Activated naive CD4-positive, alpha-beta T cell treated with anti-CD3 and anti-CD28 coated beads, Interleukin-2, amount 50 U/mL, for 72 hours (primary cell): ENCODE measurements around the gene GALR1. TPM values are rescaled to one million over a fixed set of nuclear protein-coding genes. Genes with fewer than 3 reads are reported as not detected.
"Not testable (repeated sequence)": the region's sequence is repeated elsewhere in the genome, so short reads cannot be mapped to it uniquely, and the experiment has no call there.

Source experiments
- ATAC-seq, 2 donors: fragments of 150-1000 bp; cut with Tn5 transposase; 2 replicates each; pipeline ENCODE4 v1.10.0; 2021; ENCODE audit warnings: mild to moderate bottlenecking in 2 of 2, moderate library complexity in 2 of 2
- DNase-seq, 2 donors: peaks; one replicate each; pipeline ENCODE4 v3.0.0; 2021 to 2022; ENCODE audit warnings: low spot score in 2 of 2
- H3K27ac Mint-ChIP-seq, 2 donors: one replicate each; pipeline ENCODE4 v1.8.0; 2022; ENCODE audit warnings: mild to moderate bottlenecking in 2 of 2, mixed read lengths in 2 of 2
- H3K36me3 Mint-ChIP-seq, 2 donors: one replicate each; pipeline ENCODE4 v1.8.0; 2022; ENCODE audit warnings: mixed read lengths in 2 of 2
- H3K9me3 Mint-ChIP-seq, 2 donors: one replicate each; pipeline ENCODE4 v1.8.0; 2022; ENCODE audit warnings: mixed read lengths in 2 of 2
- total RNA-seq, 2 donors: library from RNA; stranded (reverse); gene quantifications; one replicate each; pipeline ENCODE4 v1.2.3, GENCODE V29; 2022

GALR1 gene
- total RNA-seq, 2 donors from 2014 or later: not detected

DNA sequence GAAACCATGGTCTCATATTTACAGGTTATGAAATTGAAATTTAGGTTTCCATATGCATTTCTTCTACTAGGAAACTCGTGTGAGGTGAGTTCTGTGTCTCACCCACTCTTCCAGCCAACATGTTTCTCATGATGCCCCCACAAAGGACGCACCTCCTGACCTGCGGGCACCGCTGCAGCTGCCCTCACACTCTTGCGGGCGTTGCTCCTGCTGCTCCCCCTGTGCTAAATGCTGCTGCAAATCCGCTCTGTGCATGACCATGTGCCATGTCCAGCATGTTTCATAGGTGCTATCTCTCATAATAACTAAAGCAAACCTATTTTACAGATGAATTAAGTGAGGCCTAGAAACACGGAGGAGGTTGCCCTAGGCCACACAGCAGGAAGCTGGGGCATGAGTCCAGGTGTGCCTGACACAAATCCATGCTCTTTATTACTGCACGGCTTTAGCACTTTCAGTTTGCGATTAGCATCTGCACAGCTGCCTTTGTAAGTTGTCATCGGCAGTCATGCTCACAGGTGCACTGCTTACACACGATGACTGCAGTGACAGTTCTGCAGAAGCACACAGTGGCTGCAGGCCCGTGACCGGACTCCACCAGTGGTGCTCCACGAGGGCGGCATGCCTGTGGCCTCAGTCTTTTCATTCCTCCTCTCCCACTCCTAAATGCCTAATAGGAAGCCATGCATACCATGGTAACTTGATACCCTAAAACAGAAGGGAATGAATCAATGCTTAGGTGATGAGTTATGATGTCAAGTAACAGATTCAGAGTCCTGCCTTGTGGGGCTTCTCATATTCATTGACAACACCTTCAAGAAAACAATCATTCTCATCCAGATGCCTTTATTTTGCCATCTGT, 14.9 kb upstream of the GALR1 start:
- no peak overlapping the region for H3K27ac Mint-ChIP-seq
- no peak for ATAC-seq
- DNase-seq: no peak
- H3K36me3 Mint-ChIP-seq: peaks cover 18 to 22% of the 10 kb centered on the region in 2 donors
- peaks cover 13 to 22% of the 10 kb centered on the region in 2 donors for H3K9me3 Mint-ChIP-seq

DNA sequence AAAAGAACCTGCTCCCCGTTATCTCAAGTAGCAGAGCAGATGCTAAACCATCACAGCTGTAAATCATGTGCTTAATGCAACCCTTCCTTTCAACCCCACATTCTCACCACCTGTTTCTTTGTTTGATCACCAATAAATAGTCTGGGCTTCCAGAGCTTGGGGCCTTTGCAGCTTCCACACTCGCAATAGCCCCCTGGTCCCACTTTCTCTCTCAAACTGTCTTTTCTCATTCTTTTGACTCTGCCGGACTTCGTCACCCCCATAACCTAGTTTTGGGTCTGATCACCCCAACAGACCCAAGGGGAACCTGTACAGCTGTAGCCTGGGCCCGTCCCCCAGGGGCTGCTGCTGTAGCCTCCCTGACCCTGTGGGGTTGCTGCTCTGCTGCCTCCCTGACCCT, 10.4 kb upstream of the GALR1 start:
- Mint-ChIP-seq H3K36me3 (peaks cover 19% of the 10 kb centered on the region in 2 donors), H3K9me3 (peaks cover 13 to 22% of the 10 kb centered on the region in 2 donors)
- not testable (repeated sequence) for H3K27ac Mint-ChIP-seq, DNase-seq, ATAC-seq

DNA sequence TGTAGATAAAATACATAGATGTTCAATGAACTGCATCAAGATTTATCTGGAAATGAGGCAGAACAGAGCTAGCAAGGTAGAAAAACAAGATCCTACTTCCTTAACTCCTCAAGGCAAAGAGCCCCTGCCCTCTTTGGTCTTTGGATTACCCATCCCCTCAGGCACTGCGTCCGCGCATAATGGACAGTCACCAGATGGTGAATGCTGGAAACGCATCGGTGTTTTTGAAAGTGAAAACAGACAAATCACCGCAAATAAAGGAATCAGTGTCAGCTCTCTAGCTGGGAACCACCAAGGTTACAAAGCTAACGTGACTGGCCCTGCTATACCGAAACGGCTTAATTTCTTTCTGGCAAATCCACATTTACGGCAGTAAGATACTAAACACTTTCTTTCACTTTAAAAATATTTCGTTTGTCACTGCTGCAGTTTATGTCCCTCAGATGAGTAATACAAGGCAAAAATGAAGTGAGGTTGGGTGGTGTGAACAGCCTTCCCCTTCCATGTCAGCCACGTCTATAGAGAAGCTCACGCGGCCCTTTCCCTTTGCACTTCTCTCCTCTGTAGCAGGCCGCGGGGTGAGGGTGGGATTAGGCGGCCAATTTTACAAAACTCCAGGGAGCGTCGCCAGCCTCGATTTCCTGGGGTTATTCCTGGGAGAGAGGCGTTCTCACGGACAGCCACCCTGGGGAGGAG, 627 bp upstream of the GALR1 start:
- peak in 1 of 2 donors; percentile 26 for ATAC-seq
- Mint-ChIP-seq H3K36me3 (peaks cover 17 to 22% of the 10 kb centered on the region in 2 donors), H3K27ac (no peak overlapping the region), H3K9me3 (peaks cover 0 to 19% of the 10 kb centered on the region in 2 donors)
- no peak for DNase-seq

DNA sequence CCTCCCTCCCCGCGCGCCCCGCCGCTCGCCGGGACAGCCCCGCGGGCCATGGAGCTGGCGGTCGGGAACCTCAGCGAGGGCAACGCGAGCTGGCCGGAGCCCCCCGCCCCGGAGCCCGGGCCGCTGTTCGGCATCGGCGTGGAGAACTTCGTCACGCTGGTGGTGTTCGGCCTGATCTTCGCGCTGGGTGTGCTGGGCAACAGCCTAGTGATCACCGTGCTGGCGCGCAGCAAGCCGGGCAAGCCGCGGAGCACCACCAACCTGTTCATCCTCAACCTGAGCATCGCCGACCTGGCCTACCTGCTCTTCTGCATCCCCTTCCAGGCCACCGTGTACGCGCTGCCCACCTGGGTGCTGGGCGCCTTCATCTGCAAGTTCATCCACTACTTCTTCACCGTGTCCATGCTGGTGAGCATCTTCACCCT, 865 bp downstream of the GALR1 start:
- Mint-ChIP-seq H3K9me3 (peaks cover 0 to 19% of the 10 kb centered on the region in 2 donors), H3K36me3 (peaks cover 17 to 22% of the 10 kb centered on the region in 2 donors), H3K27ac (no peak overlapping the region)
- ATAC-seq: no peak
- DNase-seq: peak in 1 of 2 donors; percentile 3

DNA sequence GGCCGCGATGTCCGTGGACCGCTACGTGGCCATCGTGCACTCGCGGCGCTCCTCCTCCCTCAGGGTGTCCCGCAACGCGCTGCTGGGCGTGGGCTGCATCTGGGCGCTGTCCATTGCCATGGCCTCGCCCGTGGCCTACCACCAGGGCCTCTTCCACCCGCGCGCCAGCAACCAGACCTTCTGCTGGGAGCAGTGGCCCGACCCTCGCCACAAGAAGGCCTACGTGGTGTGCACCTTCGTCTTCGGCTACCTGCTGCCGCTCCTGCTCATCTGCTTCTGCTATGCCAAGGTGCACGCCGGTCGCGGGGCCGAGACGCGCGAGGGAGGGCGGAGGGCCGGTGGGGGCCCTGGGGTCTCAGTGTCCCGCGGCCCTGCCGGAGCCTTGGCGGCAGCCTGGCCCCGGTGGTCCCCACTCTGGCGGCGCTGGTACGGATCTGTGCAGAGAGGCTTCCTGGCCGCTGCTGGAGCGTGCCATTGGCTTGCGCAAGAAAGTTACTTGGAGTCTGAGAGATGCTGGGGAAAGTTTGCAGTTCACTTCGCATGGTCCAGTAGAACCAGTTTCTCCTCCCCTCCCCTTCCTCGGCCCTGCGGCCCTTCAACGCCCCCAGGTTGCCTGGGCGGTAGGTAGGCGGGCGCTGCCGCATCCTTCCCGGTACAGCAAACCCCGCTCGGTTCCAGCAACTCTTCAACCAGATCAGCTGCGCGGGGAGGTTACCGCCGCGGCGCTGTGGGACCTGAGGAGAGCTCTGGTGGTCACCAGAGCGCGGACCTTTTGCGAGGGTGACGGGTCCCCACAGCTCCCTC, 1.5 kb downstream of the GALR1 start:
- DNase-seq (peak in 1 of 2 donors; percentile 7), ATAC-seq (no peak)
- peaks cover 0 to 19% of the 10 kb centered on the region in 2 donors for H3K9me3 Mint-ChIP-seq
- H3K27ac Mint-ChIP-seq: no peak overlapping the region
- peaks cover 17 to 22% of the 10 kb centered on the region in 2 donors for H3K36me3 Mint-ChIP-seq

DNA sequence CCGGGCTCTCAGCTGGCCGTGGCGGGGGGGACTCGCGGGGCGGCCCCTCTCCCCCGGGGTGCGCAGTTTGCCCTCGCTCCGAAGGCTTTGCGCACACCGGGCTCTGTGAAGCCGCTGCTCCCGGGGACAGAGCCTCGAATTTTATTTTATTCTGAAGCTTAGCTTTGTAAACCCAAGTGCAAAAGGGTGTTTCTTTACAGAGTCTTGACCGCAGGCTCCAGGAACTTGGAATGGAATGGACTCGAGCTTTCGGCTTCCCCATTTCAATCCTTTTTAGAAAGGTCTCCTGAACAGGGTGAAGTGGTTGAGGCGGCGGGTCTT, 2.0 kb downstream of the GALR1 start:
- no peak overlapping the region for H3K27ac Mint-ChIP-seq

DNA sequence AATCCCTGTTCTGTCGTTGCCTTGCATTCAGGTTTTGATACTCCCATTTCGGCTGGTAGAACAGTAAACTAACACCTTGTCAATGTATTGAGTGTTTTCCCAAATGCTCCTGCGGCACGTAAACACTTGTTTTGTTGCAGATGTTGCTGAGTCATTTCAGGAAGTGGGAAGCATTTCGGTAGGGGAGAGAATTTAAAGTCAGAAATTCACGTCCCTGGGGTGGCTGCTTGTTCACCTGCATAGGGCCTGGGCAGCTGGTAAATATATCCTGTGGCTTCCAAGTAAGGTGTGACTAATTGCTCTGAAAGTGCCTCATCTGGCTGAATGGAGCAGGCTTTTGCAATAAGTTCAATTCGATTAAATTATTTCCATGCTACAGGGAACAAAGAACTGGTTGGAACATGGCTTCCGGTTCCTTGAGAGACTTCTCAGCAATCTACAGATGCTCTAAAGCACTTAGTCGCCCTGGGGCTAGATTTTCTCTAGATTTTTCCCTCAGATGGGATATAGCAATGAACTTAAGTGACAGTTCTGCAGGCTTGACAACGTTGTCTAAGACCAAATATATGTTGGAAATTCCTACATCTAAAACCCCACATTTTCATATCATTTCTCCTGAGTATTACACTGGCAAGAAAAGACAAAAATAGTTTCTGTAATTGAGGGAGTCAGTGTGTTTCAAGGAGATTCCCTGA, 5.2 kb downstream of the GALR1 start:
- no peak for ATAC-seq
- Mint-ChIP-seq H3K36me3 (peaks cover 4 to 5% of the 10 kb centered on the region in 2 donors), H3K9me3 (peaks cover 5 to 11% of the 10 kb centered on the region in 2 donors), H3K27ac (no peak overlapping the region)
- DNase-seq: no peak

More for the DNA sequence above, 2.0 kb downstream of the GALR1 start:
- no peak for ATAC-seq
- DNase-seq: no peak
- peaks cover 0 to 19% of the 10 kb centered on the region in 2 donors for H3K9me3 Mint-ChIP-seq
- peaks cover 15 to 21% of the 10 kb centered on the region in 2 donors for H3K36me3 Mint-ChIP-seq

DNA sequence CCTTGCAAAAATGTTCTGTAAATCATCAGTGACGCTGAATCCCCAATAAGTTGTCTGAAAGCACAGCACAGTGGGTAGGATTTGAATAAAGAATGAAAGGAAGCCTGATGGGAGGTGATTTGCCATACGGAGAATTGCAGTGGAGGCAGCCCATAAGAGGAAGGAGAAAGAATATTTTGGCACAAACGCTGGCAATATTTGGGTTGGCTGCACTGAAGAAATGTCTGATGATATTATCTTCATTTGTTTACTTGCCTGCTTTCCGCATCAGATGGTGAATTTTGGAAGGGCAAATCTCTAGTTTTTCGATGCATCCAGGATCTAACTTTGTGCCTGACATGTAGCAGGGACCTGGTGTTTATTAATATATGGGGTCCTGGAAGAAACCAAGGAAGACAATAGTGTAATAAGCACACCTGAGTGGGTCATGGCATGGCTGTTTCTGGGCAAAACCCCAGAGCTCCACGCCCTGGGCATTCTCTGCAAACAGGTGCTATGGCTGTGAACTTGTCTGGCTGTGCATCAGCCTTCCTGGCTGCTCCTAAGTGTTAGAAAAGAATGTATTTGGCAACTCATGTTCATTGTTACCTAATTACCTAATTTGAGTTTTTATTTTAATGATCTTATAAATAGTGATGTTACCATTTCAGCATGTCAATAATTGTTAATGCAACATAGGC, 5.9 kb downstream of the GALR1 start:
- Mint-ChIP-seq H3K27ac (no peak overlapping the region), H3K36me3 (peaks cover 4 to 5% of the 10 kb centered on the region in 2 donors)

DNA sequence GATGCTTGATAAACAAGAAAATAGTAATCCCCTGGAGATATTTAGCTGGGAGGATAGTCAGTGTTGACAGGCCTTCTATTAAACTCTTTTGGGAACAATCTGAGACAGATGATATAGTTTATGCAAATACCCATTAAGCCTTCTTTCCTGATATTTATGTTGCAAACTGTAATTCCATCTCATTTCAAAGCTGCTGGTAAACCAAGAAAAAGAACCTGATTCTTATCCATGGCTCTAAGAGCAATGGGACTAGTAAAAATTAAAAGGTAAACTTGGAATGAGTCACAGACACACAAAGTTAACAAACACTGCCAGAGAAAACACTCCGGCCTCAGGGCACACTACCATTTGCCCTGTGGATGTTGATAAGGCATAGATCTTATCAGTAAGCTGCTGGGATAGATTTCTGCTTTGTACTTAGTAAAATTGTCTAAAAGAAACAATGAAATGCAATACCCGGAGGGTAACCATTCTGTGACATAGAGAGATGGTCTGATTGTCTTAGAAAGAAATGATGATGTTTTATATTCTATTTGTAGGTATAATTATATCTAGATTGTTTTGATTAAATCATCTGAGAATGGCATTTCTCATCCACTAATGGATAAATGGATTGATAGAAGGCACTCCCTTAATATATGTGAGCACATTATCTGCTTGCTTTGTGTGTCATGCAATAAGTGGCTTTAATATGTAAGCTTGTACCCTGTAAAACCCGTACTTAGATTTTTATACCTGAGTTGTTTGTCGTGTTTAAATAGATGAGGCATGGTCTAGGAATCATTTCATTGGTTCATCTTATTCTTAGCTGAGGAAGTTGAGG, 13.2 kb downstream of the GALR1 start:
- Mint-ChIP-seq H3K36me3 (peaks cover 9 to 11% of the 10 kb centered on the region in 2 donors), H3K27ac (no peak overlapping the region), H3K9me3 (peaks cover 19% of the 10 kb centered on the region in 2 donors)
- no peak for ATAC-seq
- no peak for DNase-seq

More for the DNA sequence above, 5.9 kb downstream of the GALR1 start:
- H3K9me3 Mint-ChIP-seq: peaks cover 5 to 11% of the 10 kb centered on the region in 2 donors
- no peak for DNase-seq
- ATAC-seq: no peak

DNA sequence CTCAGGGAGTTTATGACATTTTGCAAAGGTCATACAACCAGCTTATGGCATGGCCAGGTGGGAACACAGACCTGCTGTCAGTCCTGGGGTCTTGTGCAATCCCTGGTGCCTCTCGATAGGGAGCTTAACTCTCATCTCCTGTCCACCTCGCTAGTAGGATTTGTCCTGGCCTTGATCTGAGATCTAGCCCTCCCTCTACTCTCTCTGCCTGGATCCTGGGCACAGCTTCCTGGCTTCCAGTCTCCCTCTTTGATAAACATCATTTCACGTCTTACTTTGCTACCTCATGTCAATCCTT, 13.8 kb downstream of the GALR1 start:
- Mint-ChIP-seq H3K27ac (no peak overlapping the region), H3K36me3 (peaks cover 9 to 11% of the 10 kb centered on the region in 2 donors), H3K9me3 (peaks cover 16% of the 10 kb centered on the region in 2 donors)
- no peak for DNase-seq
- ATAC-seq: no peak

DNA sequence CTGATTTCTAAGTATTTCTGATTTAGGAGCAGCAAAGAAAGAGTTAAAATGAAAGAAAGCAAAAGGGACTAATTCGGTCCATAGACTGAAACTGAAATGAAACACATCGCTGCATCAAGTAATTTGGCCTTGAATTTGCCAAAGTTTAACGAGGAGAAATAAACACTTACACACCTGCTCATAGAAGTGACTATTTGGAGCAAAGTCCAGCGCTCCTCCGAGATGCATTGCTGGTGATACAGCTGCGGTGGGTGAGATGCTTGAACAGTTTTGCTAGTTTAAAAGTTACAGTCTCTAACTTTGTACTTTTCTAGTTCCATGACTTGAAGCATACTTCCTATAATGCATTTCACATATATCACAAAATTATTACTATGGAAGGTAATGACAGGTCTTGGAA, 18.3 kb downstream of the GALR1 start:
- DNase-seq (no peak), ATAC-seq (no peak)
- Mint-ChIP-seq H3K9me3 (peaks cover 8 to 18% of the 10 kb centered on the region in 2 donors), H3K27ac (no peak overlapping the region), H3K36me3 (peaks cover 9 to 11% of the 10 kb centered on the region in 2 donors)

DNA sequence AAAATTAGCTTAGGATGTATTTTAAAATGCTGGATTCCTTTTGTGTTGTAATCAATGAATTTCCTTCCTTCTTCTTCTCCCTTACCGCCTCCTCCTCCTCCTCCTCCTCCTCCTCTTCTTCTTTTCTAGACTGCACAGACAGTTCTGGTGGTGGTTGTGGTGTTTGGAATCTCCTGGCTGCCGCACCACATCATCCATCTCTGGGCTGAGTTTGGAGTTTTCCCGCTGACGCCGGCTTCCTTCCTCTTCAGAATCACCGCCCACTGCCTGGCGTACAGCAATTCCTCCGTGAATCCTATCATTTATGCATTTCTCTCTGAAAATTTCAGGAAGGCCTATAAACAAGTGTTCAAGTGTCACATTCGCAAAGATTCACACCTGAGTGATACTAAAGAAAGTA, 18.8 kb downstream of the GALR1 start:
- DNase-seq (no peak), ATAC-seq (no peak)
- H3K9me3 Mint-ChIP-seq: peaks cover 8 to 18% of the 10 kb centered on the region in 2 donors
- no peak overlapping the region for H3K27ac Mint-ChIP-seq
- peaks cover 9 to 11% of the 10 kb centered on the region in 2 donors for H3K36me3 Mint-ChIP-seq

DNA sequence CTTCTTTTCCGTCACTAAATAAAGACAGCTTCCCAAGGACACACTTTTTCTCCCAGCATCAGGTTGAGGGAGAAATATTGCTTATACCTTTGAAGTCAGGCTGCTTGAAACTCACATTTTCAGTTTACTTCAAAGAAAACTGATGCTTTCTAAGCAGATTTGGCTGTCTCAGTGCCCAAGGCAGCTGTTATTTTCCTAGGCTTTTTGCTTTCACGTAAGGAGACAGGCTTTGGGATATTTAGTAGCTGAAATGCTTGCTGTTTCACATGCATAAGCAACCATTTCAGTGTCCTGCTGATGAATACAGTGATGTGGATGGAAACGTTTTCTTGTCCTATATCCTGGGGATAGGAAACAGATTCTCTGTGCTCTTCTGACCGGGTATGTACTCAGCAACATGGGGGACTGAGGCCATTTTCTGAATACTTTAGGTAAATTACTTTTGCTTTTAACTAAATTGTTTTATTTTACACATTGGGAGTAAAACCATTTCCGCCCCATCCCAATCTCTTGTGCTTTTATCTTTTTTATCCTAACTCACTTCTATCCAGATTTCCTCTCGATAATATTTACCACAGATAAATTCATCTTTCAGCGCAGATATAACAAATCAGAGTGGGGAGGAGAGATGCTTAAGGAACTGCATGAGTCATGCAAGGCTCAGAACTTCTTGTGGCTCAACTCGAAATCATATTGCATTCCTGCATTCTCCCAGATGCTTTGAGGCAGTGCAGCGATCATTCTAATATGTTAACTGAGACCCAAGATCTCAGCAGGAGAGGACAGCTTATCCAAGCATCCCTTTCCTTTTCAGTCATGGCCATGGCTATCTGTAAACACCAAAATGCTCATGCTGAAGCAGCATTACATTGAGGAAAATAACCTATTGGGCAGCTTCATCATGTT, 22.2 kb downstream of the GALR1 start:
- Mint-ChIP-seq H3K27ac (no peak overlapping the region), H3K36me3 (no peaks in the 10 kb centered on the region), H3K9me3 (peaks cover 0 to 9% of the 10 kb centered on the region in 2 donors)
- ATAC-seq (no peak), DNase-seq (no peak)

DNA sequence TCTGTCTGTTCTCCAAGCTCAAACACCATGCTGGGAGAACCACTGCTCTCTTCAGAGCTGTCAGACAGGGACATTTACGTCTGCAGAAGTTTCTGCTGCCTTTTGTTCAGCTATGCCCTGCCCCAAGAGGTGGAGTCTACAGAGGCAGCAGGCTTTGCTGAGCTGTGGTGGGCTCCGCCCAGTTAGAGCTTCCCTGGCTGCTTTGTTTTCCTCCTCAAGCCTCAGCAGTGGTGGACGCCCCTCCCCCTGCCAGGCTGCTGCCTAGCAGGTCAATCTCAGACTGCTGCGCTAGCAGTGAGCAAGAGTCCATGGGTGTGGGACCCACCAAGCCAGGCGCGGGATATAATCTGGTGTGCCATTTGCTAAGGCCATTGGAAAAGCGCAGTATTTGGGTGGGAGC, 41.2 kb downstream of the GALR1 start:
- not testable (repeated sequence) for H3K27ac Mint-ChIP-seq, ATAC-seq
- peaks cover 21 to 22% of the 10 kb centered on the region in 2 donors for H3K9me3 Mint-ChIP-seq

More for the DNA sequence above, 41.2 kb downstream of the GALR1 start:
- not testable (repeated sequence) for DNase-seq
- peaks cover 8 to 19% of the 10 kb centered on the region in 2 donors for H3K36me3 Mint-ChIP-seq
